ENCODE results near the gene PUM2.

Gene PUM2

DNA sequence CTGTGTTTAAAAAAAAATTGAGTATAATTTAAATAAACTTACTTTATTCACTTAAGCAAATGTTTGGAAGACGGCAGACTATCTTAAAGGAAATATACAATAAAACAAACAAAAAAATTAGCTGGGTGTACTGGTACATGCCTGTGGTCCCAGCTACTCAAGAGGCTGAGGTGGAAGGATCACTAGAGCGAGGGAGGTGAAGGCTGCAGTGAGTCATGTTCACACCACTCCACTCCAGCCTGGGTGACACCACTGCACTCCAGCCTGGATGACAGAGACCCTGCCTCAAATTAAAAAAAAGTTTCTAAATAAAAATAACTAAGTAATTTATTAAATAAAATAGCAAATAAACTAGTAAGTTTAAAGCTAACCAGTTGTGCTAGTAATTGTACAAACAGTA, 7.5 kb downstream of the PUM2 start:
- no peak for DNase-seq

DNA sequence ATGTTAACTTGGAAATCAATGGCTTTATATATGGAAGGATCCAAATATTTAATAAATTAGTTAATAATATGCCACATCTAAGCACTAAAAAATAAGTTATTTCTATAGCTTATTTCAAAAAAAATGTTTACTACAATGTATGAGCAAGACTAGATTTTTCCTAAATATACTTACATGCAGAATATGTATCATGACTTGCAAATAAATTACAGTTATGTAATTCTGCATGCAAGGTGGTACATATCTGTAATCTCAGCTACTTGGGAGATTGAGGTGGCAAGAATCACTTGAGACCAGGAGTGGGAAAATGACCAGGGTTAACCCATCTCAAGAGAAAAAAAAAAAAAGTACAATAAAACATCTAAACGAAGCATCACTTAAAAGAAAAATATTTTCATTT, 11.6 kb downstream of the PUM2 start:
- DNase-seq, result no peak

DNA sequence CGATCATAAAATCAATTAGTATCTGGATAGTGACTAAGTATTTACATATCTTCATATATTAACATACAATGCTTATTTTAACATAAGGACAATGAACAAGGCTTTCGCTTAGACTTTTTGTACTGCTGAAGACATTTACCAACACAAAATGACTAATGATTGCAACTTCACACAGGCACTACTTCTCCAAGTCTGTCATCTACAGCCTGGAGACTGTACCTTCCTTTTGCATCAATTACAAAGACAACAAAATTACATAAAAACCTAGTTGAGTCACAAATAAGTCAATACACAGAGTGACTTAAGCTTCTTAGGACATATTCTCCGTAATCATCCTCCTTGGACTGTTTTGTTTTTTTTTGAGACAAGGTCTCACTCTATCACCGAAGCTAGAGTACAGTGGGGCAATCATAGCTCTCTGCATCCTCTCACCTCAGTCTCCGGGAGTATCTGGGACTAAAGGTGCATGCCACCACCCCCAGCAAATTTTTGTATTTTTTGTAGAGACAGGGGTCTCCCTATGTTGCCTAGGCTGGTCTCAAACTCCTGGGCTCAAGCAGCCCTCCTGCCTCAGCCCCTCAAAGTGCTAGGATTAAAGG, 15.9 kb downstream of the PUM2 start:
- DNase-seq, result no peak

DNA sequence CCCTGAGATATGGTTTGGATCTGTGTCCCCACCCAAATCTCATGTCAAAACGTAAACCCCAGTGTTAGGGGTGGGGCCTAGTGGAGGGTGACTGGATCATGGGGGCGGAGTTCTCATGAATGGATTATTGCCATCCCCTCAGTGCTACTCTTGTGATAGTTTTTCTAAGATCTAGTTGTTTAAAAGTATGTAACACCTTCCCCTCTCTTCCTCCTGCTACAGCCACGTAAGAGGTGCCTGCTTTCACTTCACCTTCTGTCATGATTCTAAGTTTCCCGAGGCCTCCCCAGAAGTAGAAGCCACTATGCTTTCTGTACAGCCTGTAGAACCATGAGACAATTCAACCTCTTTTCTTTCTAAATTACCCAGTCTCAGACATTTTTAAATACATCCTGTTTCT, 16.9 kb downstream of the PUM2 start:
- no peak for DNase-seq

DNA sequence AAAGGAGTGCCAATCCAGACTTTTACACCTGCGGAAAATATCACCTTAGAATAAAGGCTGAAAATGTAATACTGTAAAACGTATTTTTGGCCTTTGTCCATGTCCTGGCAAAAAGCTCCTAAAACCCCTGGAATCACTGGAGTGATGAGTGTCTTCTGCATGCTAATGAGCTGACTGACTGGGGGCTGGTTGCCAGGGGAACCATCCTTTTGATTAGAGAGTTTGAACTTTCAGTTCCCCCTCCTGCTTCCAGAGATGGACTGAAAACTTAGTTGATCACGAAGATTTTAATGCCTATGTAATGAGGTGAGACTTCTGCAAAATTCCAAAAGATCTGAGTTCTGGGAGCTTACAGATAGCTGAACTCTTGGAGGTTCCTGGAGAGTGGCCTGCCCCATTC, 20.5 kb downstream of the PUM2 start:
- no peak for DNase-seq

DNA sequence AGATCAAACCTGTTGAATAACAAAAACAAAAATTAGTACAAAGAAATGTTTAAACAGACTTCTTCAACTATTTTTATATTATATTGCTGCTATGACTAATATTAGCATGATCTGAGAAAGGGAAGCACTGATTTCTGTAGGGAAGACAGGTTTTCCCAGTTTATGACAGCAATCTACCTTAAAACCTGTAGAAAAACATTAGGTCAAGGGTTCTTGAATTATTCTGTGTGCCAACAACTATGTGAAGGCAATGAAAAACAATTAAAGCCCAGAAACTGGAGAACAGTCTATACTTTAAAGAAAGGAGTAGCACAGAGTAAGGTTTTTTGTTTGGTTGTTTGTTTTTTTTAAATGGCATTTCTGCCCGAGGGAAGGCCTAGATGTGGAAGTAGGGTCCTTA, 23.3 kb downstream of the PUM2 start:
- DNase-seq, result no peak

DNA sequence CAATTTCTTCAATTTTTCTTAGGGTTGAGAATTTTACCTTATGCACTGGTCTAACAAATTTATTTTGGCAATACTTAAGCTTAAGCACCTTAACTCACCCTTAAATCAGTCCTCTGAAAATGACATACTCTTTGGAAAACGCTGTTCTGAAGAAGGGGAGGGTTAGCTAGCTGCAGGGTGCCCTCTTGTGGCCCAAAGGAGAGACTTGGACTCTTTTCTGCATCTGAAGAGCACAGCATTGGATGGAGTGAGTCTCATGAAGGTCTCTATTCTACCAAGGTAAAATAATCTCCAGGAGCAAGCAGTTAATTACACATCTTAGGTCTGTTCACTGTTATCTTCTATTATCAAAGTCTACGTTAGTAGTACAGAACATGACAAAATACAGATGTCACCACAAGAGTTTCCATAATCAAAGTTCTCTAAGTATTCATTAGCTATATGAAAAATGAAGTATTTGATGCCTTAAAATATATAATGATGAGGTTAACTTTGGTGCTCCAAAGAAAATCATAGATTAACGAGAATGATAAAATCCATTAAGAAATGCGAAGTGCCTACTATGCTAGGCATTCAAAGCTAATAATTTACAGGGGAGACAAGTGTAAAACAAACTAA, 24.4 kb downstream of the PUM2 start:
- DNase-seq, result peak in 4 of 5 experiments; percentile 8 to 67 (median 30)

DNA sequence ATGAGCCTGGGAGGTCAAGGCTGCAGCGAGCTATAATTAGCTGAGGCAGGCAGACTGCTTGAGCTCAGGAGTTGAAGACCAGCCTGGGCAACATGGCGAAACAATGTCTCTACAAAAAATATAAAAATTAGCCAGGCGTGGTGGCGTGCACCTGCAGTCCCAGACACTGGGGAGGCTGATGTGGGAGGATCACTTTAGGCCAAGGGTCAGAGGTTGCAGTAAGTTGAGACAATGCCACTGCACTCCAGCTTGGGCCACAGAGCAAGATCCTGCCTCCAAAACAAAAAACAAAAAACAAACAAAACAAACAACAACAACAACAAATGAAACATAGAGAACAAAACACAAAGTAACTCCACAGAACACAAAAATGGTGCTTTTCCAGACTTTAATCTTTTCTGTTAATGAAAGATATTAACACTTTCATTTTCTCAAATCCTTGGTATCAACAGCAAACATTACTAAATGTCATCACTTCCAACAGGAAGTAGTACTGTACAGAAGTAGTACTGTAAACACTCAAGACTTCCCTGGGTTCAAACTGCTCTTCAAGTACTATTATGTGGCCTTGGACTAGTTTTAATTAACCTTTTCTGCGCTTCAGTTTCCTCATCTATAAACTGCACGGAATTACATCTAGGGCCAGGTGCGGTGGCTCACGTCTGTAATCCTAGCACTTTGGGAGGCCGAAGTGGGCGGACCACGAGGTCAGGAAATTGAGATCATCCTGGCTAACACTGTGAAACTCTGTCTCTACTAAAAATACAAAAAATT, 27.9 kb downstream of the PUM2 start:
- no peak for DNase-seq

DNA sequence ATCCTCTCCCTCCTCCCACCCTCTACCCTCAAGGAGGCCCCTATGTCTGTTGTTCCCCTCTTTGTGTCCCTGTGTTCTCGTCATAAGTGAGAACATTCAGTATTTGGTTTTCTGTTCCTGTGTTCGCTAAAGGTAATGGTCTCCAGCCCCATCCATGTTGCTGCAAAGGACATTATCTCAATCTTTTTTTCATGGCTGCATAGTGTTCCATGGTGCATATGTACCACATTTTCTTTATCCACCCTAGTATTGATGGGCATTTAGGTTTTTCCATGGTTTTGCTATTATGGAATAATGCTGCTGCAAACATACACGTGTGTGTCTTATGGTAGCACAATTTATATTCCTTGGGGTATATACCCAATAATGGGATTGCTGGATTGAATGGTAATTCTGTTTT, 33.0 kb downstream of the PUM2 start:
- no peak for DNase-seq

DNA sequence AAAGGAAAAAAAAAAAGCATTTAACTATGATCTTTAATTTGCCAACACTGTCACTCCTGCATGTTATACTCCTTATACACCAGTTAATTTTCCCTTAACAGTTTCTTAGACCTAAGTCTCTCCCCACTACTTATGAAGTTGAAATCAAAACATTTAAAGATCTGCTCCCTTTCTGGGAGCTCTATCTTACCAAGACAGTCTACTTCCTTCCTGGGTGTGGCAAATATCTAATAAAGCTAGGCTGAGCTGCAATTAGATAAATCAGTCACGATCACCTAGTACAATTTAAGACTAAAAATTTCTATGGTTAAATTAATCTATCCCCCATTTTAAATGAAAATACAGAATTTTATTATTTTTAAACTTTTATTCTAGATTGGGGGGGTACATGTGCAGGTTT, 33.4 kb downstream of the PUM2 start:
- DNase-seq, result no peak

DNA sequence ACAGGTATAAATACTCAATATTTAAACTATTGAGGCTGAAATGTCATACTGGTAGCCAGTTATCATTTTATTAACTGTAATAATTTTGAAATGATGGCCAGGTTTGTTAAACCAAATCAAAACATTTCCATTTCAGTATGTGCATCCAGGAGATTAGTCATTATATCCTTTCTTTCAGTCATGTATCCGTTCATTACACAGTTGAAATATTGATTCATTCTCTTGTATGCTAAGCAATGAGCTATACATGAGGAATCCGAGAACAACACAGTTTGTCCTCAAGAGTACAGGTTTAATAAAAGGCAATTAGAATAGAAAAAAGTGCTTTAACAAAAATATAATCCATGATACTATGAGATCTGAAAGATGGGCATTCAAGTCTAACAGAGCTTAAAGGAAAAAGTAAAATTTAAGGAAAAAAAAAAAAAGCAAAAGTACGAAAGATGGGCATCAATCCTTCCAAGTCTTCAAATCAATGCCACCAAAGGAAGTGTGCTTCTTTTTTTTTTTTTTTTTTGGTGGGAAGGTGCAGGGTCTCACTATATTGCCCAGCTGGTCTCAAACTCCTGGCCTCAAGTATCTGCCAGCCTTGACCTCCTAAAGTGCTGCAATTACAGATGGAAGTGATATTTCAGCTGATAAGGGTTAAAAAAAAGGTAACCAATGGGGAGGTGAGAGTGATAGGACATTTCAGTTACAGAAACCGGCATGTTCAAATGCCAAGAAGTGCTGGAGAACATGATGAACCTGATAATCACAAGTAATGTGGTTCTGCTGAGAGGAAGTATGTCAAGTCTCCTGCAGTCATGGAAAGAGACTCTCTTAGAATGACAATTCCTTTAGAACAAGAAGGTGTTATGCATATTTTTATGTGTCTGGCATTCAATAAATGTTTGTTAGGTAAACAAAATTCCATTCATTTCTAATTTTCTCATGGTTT, 35.8 kb downstream of the PUM2 start:
- DNase-seq, result no peak

DNA sequence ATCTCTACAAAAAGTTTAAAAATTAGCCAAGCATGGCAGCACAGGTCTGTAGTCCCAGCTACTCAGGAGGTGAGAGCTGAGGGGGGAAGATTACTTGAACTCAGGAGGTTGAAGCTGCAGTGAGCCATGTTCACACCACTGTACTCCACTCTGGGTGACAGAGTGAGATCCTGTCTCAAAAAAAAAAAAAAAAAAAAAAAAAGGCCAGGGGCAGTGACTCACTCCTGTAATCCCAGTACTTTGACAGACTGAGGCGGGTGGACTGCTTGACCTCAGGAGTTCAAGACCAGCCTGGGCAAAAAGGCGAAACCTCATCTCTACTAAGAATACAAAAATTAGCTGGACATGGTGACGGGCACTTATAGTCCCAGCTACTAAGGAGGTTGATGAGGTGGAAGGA, 37.0 kb downstream of the PUM2 start:
- no peak for DNase-seq

DNA sequence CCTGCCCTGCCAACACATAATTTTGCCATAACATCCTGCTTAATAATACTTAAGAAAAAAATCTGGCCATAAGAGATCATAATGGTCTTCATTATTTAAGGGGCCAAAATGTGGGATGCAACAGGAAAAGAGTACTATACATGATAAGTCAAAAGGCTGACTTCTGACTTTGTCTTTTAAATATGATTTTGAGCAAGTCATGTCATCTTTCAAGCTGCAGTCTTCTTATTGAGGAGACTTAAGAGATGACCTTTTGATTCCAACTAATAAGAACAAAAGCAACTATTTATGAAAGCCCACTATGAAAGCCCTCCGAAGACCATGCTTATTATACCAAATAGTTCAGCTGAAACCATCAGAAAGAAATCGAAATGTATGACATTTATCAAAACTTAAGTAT, 41.6 kb downstream of the PUM2 start:
- no peak for DNase-seq

DNA sequence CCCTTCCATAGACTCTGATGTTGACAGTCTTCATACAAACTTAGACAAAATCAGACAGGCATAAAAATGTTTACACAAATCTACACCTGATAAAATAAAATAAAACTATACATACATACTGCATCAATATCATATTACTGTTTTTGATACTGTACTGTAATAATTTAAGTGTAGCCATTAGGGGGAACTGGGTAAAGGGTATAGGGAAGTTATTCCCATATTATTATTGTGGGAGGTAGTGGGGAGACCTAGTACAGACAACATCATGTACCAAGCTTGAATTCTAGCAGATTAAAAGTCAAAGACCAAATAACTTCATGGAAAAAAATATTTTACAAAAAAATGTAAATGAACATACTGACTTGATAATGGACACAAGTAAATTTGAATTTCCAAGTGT, 43.3 kb downstream of the PUM2 start:
- no peak for DNase-seq

DNA sequence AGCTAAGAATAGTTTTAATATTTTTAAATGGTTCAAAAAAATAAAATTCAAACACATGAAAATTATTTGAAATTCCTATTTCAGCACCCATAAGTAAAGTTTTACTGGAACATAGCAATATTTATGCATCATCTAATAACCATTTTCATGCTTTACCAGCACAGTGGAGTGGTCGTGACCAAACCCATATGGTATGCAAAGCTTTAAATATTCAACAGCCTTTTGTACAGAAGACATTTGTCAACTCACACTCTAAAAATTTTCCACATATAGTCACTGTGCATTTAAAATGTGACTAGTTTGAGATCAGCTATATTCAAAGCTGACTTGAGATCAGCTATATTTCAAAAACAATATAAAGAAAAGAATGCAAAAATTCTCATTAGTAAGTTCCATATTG, 46.2 kb downstream of the PUM2 start:
- no peak for DNase-seq

DNA sequence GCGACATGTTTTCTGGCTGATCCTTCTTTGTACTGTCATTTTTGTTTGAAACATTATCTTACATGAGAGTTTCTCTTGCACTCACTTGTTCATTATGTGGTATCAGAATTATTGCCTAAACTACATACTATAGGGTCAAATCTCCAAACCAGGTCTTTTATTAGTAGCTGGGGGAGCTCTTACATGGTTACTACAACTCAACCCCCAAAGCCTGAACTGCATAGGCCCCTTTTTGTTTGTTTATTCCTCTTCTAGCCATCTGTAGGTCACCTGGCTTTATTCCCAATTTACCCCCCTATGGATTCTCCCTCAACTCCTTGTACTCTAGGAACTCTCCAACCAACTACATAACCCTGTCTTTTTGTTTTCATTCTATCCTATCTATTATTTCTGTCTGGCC, 46.7 kb downstream of the PUM2 start:
- no peak for DNase-seq

DNA sequence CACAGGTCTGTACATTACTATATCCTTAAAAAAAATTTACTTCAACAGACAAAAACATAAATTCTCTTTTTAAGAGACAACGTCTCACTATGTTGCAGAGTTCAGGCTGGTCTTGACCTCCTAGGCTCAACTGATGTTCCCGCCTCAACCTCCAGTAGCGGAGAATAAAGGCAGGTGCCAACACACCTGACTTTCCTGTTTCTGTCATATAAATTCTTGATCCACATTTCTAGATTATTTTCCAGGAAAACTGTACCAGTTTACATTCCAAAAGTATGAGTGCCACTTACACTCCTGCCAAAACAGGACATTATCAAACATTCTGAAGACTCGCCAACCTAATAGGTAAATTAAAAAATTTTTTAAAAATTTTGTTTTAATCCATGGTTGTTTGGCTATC, 48.6 kb downstream of the PUM2 start:
- no peak for DNase-seq

DNA sequence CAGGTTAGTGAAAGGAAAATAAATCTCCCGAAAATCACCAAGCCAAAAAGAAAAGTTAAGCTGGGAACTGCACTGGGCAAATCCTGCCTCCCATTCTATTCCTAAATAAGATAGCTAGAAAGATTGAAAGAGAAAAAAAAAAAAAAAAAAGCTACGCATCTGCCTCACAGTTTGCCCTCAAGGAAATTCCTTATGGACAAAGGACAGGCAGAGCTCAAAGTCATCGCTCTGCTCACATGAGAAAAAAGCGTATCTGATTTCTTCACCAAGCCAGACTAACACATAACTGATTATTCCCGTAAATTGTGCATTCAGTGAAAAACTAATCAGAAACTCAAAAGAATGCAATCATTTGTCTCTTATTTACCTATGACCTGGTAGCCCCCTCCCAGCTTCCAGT, 50.0 kb downstream of the PUM2 start:
- no peak for DNase-seq

DNA sequence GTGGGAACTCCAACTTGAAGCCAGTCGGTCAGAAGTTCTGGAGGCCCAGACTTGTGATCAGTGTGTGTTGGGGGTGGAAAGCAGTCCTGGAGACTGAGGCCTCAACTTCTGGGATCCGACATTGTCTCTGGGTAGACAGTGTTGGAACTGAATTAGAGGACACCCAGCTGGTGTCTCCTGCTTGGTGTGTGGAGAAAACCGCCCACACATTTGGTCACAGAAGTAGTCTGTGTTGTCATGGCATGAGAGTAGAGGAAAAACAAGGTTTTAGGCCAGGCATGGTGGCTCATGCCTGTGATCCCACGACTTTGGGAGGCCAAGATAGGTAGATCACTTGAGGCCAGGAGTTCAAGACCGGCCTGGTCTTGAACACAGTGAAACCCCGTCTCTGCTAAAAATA, 51.5 kb downstream of the PUM2 start:
- no peak for DNase-seq

DNA sequence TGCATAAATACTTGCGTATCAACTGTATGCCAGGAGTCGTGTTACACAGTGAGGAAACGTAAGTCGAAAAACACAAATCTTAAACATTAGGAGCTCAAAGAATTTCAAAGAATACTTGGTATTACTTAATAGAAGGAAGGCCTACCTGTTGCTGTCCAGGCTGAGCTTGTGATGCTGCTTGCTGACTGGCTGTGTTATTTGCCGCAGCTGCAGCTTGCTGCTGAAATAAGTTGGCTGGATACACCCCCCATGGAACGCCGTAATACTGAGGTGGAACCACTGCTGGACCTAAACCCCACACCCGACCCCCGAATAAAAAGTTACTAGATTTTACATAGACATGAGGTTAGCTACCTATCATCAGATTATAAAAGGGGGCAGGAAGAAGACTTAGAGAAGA, 56.4 kb downstream of the PUM2 start:
- no peak for DNase-seq

DNA sequence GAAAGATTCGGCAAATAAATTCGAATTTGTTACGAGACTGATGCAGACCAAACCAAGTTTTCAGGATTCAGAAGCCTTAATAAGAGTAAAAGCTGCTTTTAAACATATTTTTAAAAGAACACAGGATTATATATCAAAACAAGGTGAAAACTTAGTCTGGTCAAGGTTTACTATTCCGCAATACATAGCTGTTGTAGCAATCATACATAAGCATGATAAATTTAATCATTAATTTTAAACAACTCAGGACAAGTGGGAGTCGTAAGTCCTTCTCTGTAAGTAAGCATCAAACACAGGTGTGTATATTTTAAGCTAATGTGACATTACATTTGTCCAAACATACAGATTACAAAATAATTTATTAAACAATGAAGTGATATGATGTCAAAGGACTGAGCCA, 57.7 kb downstream of the PUM2 start:
- no peak for DNase-seq

DNA sequence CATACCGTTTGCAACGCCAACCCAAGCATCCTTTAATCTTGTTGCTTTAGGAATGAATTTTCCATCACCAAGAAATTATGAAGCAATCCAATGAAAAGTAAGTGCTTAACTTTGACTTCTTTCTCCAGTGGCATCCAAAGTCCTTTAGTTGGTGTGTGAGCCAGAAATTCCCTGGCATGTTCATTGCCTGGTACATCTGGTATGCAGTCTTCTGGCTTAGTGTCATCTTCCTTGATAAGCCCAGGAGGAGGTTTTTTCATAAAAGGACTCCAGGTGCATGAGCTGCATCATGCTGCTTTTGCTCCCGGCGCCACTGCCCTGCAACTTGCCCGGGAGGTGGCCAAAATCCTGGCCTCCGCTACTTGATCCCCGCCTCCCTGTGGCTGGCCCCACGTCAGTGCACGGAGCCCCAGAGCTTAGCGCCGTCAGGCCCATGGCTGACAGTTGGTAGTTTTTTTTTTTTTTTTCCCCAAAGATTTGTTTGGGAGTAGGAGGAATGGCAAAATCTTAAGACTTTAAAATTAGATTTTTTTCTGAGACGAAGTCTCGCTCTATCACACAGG, 58.7 kb downstream of the PUM2 start:
- DNase-seq, result no peak

DNA sequence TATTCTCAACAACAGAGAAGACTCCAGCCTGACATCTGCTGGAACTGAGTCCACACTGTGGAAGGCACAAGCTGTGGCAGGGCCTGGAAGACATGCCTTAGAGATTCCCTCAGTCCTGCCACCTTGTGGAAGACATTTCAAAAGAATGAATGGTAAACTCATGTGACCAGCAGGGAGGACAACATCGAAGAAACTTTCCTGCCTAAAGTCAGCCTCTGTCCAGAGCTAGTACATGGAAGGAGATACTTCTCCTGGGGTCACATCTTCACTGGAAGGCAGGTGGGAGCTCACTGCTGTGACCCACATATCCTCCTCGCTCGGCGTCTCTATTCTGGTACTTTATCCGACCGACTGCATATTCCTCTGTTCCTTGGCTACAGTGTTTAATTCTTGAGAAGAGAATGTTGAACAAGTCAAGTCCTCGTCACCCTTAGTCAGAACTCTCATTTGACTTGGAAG, 59.5 kb downstream of the PUM2 start:
- DNase-seq, result peak in 1 of 5 experiments; percentile 18

All from T-helper 2 cell (primary cell).